HUES6 (cell line): ENCODE results near the gene CADPS.

Source experiments
- H3K27ac ChIP-seq: 2 replicates; pipeline ENCODE4 v1.7.0; 2013; ENCODE audit warnings: low read depth, mild to moderate bottlenecking, low read length, inconsistent platforms
- H3K27me3 ChIP-seq: 2 replicates; pipeline ENCODE4 v1.6.1; 2013; ENCODE audit warnings: low read length; ENCODE audit not compliant: control insufficient read depth, insufficient read depth
- H3K36me3 ChIP-seq: 2 replicates; pipeline ENCODE4 v1.6.1; 2013; ENCODE audit warnings: low read length; ENCODE audit not compliant: control insufficient read depth, insufficient read depth
- H3K4me1 ChIP-seq: 2 replicates; pipeline ENCODE4 v1.6.1; 2013; ENCODE audit warnings: low read length; ENCODE audit not compliant: control insufficient read depth, insufficient read depth
- H3K4me3 ChIP-seq: 2 replicates; pipeline ENCODE4 v1.5.1; 2013; ENCODE audit warnings: low read depth, low read length
- H3K9ac ChIP-seq: one replicate; pipeline ENCODE4 v1.6.1; 2013; ENCODE audit warnings: mild to moderate bottlenecking, low read length
- H3K9me3 ChIP-seq: 2 replicates; pipeline ENCODE4 v1.6.1; 2013; ENCODE audit warnings: low read depth, low read length; ENCODE audit not compliant: control insufficient read depth, insufficient read depth

Gene CADPS

GRCh38 chr3:62467966-62468722, 407.1 kb downstream of the CADPS start:
- no peak overlapping the region for H3K4me3 ChIP-seq
- no peaks in the 10 kb centered on the region for H3K9me3 ChIP-seq
- H3K4me1 ChIP-seq = 0 out of 2 replicates have a peak, but pooled peaks cover 3% of the 10 kb centered on the region
- no peak overlapping the region for H3K27ac ChIP-seq
- no peaks in the 10 kb centered on the region for H3K27me3 ChIP-seq
- H3K36me3 ChIP-seq = no peaks in the 10 kb centered on the region
- no peak overlapping the region for H3K9ac ChIP-seq

DNA sequence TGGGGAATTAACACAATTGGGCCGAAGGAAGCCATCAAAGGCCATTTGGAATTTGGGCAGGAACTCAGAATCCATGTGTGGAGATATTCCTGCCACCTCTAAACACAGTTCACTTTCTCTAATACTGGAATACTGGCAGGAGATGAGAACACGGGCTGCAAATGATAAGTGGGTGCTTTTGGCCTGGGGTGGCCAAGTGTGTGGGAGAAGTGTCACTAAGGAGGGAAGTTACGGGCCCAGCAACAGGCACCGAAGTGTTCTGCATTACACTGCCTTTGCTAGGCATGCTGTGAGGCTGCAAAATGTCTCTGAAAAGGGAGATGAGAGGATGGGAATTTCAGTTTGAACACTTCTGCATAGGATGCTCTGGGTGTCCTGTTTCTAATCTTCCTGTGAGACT, 412.4 kb downstream of the CADPS start:
- Histone ChIP-seq H3K9me3 (no peaks in the 10 kb centered on the region), H3K27ac (no peak overlapping the region), H3K27me3 (no peaks in the 10 kb centered on the region), H3K4me3 (no peak overlapping the region), H3K36me3 (no peaks in the 10 kb centered on the region), H3K9ac (no peak overlapping the region), H3K4me1 (0 out of 2 replicates have a peak, but pooled peaks cover 3% of the 10 kb centered on the region)

DNA sequence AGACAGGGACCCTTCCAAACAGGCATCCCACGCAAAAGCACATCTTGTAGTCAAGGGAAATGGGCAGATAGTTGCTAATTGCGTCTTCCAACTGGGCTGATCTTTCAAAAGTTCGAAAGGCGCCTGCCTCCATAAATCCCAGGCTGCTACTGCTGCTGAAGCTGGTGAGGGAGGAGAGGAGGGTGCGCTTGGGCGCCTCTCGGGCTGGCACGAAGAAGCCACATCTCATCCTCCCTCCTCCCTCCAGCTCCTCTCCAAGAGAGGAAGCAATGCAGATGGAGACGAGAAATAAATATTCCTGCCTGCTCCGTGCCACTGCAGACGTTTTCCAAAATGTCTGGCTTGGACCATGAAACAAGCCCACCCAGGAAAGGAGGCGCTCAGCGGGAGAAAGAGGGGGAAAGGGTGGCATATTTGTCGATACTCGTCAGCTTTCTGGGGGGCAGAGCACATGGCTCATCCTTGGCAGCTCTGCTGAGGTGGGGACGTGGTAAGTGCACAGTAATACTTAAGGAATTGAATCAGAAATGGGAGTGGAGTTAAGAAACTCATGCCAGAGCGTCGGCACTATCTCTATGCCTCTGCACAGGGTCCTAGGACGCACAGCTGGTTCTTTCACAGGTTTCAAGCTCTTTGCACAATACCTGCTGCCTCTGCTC, 413.0 kb downstream of the CADPS start:
- Histone ChIP-seq H3K9me3 (no peaks in the 10 kb centered on the region), H3K9ac (no peak overlapping the region), H3K4me3 (no peak overlapping the region), H3K27ac (no peak overlapping the region), H3K4me1 (0 out of 2 replicates have a peak, but pooled peaks cover 3% of the 10 kb centered on the region), H3K36me3 (no peaks in the 10 kb centered on the region), H3K27me3 (no peaks in the 10 kb centered on the region)

DNA sequence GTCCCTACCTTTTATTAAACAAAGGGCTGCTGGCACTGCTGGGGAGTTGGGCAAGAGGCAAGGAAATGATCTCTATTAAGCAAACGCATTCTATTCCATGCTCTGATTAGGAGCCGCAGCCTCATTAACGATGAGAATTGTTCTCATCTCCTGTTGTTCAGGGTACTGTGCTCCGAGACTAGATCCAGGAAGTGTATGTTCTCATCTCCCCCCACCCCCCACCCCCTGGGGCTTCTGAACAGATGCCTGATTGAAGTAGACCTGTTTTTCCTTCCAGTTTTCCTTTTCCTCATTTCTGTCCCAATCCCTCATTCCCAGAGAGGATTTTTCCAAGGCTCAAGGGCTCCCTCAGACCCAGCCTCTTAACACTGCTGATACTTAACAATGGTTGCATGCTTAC, 420.3 kb downstream of the CADPS start:
- Histone ChIP-seq H3K27me3 (no peaks in the 10 kb centered on the region), H3K9me3 (no peaks in the 10 kb centered on the region)

GRCh38 chr3:62453448-62453847, 421.8 kb downstream of the CADPS start:
- H3K4me1 ChIP-seq = peaks cover 13% of the 10 kb centered on the region
- no peaks in the 10 kb centered on the region for H3K9me3 ChIP-seq
- H3K36me3 ChIP-seq = no peaks in the 10 kb centered on the region
- H3K27me3 ChIP-seq = no peaks in the 10 kb centered on the region
- H3K9ac ChIP-seq = no peak overlapping the region
- H3K27ac ChIP-seq = no peak overlapping the region
- no peak overlapping the region for H3K4me3 ChIP-seq

More for the DNA sequence above, 420.3 kb downstream of the CADPS start:
- Histone ChIP-seq H3K27ac (no peak overlapping the region), H3K36me3 (no peaks in the 10 kb centered on the region), H3K4me1 (peaks cover 13% of the 10 kb centered on the region), H3K4me3 (no peak overlapping the region), H3K9ac (no peak overlapping the region)

- Histone ChIP-seq H3K9me3 (no peaks in the 10 kb centered on the region), H3K4me1 (peaks cover 16% of the 10 kb centered on the region), H3K9ac (no peak overlapping the region), H3K36me3 (no peaks in the 10 kb centered on the region), H3K27ac (no peak overlapping the region), H3K27me3 (no peaks in the 10 kb centered on the region), H3K4me3 (no peak overlapping the region)
These were observed 423.9 kb downstream of the CADPS start for GRCh38 chr3:62451211-62451887.

DNA sequence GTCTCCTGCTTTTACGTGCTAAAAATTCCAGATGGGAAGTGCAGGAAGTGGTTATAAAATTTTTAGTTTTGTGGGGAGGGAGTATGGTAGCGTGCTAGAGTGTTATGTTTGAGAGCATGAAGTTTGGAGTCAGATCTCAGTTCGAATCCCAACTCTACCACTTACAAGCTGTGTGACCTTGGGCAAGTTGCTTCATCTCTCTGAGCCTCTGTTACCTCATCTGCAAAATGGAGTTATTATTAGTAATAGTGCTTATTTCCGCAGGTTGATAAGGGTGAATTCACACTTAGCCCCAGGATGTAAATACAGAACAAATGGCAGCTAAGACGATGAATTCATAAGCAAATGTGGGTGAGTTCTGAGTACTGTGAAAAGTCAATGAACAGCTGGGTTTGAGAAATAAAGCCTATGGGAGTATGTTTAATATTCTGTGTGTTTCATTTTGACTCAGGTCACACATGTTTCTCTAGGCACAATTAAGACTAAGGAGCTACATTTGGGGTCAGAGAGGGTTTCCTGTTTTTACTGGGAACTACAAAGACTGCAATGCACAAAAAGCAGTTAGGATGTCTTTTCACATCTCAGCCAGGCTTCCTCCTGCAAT, 428.8 kb downstream of the CADPS start:
- Histone ChIP-seq H3K9ac (no peak overlapping the region), H3K27ac (no peak overlapping the region), H3K4me1 (peaks cover 21% of the 10 kb centered on the region; the same call in 1 of the 2 replicates), H3K9me3 (no peaks in the 10 kb centered on the region), H3K36me3 (no peaks in the 10 kb centered on the region), H3K4me3 (no peak overlapping the region), H3K27me3 (no peaks in the 10 kb centered on the region)

DNA sequence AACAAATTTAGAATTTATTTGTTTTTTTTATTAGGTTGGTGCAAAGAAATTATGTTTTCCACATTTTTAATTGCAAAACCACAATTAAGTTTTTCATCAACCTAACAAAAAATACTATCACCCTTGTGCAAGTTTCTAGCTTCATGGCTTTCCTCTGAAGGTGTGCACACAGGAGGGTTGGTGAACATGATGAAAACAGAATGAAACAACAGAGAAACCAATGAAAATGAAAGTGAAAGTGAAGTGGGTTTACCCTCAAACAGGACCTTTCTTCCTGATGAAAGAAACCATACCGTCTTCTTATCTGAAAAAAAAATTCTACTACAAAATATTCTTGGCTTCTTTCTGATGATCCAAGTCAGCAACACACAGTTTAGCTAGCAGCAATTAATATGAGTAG, 429.9 kb downstream of the CADPS start:
- H3K27me3 ChIP-seq = no peaks in the 10 kb centered on the region
- H3K9ac ChIP-seq = no peak overlapping the region
- no peaks in the 10 kb centered on the region for H3K36me3 ChIP-seq
- H3K9me3 ChIP-seq = no peaks in the 10 kb centered on the region
- H3K4me3 ChIP-seq = no peak overlapping the region
- no peak overlapping the region for H3K27ac ChIP-seq
- H3K4me1 ChIP-seq = peaks cover 21% of the 10 kb centered on the region; the same call in 1 of the 2 replicates

GRCh38 chr3:62439978-62440377, 435.2 kb downstream of the CADPS start:
- Histone ChIP-seq H3K27me3 (peaks cover 7% of the 10 kb centered on the region; the same call in 1 of the 2 replicates), H3K4me3 (no peak overlapping the region), H3K4me1 (peaks cover 27% of the 10 kb centered on the region), H3K9me3 (no peaks in the 10 kb centered on the region), H3K36me3 (no peaks in the 10 kb centered on the region), H3K9ac (no peak overlapping the region), H3K27ac (no peak overlapping the region)

- Histone ChIP-seq H3K4me3 (peak overlapping the region; percentile 3; the same call in 1 of the 2 replicates), H3K36me3 (no peaks in the 10 kb centered on the region), H3K9me3 (no peaks in the 10 kb centered on the region), H3K27ac (no peak overlapping the region), H3K9ac (no peak overlapping the region), H3K27me3 (peaks cover 7% of the 10 kb centered on the region; the same call in 1 of the 2 replicates), H3K4me1 (peaks cover 21% of the 10 kb centered on the region)
These were observed 435.9 kb downstream of the CADPS start for GRCh38 chr3:62439176-62439813.
